IMR-90 (cell line): ENCODE measurements around the gene POLR1G. TPM values are rescaled to one million over a fixed set of nuclear protein-coding genes. Genes with fewer than 3 reads are reported as not detected.

Source experiments
- ATAC-seq: fragments of 200-7000 bp; cut with Tn5 transposase; 2 replicates; pipeline ENCODE4 v1.9.1; 2020; ENCODE audit warnings: low read depth, mild to moderate bottlenecking, moderate library complexity
- BruUV-seq: library from RNA; stranded (reverse); fragments of 400-500 nt; replicated peaks from 2 replicates; lab custom pipeline; 2021; lab: Mats Ljungman, UMichigan
- CTCF ChIA-PET: fragments of 300-600 bp; formaldehyde crosslinking; extraction: SDS; loops from one replicate; lab custom pipeline; 2021; ENCODE audit warnings: antibody characterized with exemption; lab: Yijun Ruan, JAX
- POLR2A ChIA-PET: fragments of 300-600 bp; sonication (Branson Sonifier 250); formaldehyde crosslinking; loops from one replicate; lab custom pipeline; 2022; ENCODE audit warnings: antibody characterized with exemption; ENCODE audit not compliant: unreplicated experiment; lab: Charles Lee
- DNase-seq: peaks from one replicate; pipeline ENCODE4 v3.0.0; 2013
- H2AFZ ChIP-seq: replicated peaks from 2 replicates; pipeline ENCODE3; 2013; ENCODE audit warnings: low read length, mild to moderate bottlenecking; ENCODE audit not compliant: poor library complexity
- H2AK5ac ChIP-seq: 2 replicates; pipeline ENCODE4 v1.6.1; 2013; ENCODE audit warnings: low read depth, low read length, inconsistent platforms
- H2AK9ac ChIP-seq: replicated peaks from 2 replicates; pipeline ENCODE3; 2013; ENCODE audit warnings: mild to moderate bottlenecking, low read depth, low read length, moderate library complexity; ENCODE audit not compliant: poor library complexity
- H2BK120ac ChIP-seq: 2 replicates; pipeline ENCODE4 v1.6.1; 2013; ENCODE audit warnings: low read depth, low read length, inconsistent platforms
- H2BK15ac ChIP-seq: 3 replicates; pipeline ENCODE4 v1.6.1; 2013; ENCODE audit warnings: low read depth, low read length, inconsistent platforms
- H2BK20ac ChIP-seq: 2 replicates; pipeline ENCODE4 v1.6.1; 2013; ENCODE audit warnings: low read depth, mild to moderate bottlenecking, inconsistent platforms, low read length, moderate library complexity
- H2BK5ac ChIP-seq: 2 replicates; pipeline ENCODE4 v1.6.1; 2013; ENCODE audit warnings: mild to moderate bottlenecking, low read depth, low read length, inconsistent platforms; ENCODE audit not compliant: poor library complexity, severe bottlenecking
- H3K14ac ChIP-seq: replicated peaks from 2 replicates; pipeline ENCODE4 v1.6.1; 2013; ENCODE audit warnings: low read depth, low read length, inconsistent platforms
- H3K18ac ChIP-seq: 2 replicates; pipeline ENCODE4 v1.6.1; 2013; ENCODE audit warnings: low read depth, low read length, control low read depth
- H3K23ac ChIP-seq: 2 replicates; pipeline ENCODE4 v1.6.1; 2013; ENCODE audit warnings: low read depth, low read length, inconsistent platforms
- H3K27ac ChIP-seq: 2 replicates; pipeline ENCODE4 v1.5.1; 2013; ENCODE audit warnings: mild to moderate bottlenecking, control low read depth, low read length; ENCODE audit not compliant: insufficient read depth
- H3K27me3 ChIP-seq: 2 replicates; pipeline ENCODE4 v1.6.1; 2013; ENCODE audit warnings: low read length; ENCODE audit not compliant: control insufficient read depth, insufficient read depth
- H3K36me3 ChIP-seq: 2 replicates; pipeline ENCODE4 v1.6.1; 2013; ENCODE audit warnings: low read length, mixed read lengths; ENCODE audit not compliant: control insufficient read depth, insufficient read depth
- H3K4ac ChIP-seq: 2 replicates; pipeline ENCODE4 v1.6.1; 2013; ENCODE audit warnings: low read depth, low read length, inconsistent platforms
- H3K4me1 ChIP-seq: 2 replicates; pipeline ENCODE4 v1.6.1; 2013; ENCODE audit warnings: low read length, mixed read lengths; ENCODE audit not compliant: control insufficient read depth, insufficient read depth
- H3K4me2 ChIP-seq: 2 replicates; pipeline ENCODE4 v1.6.1; 2013; ENCODE audit warnings: low read depth, mild to moderate bottlenecking, control low read depth, low read length, moderate library complexity
- H3K4me3 ChIP-seq: 2 replicates; pipeline ENCODE4 v1.5.1; 2013; ENCODE audit warnings: low read depth, mild to moderate bottlenecking, control low read depth, low read length, moderate library complexity; ENCODE audit not compliant: insufficient read depth
- H3K56ac ChIP-seq: 2 replicates; pipeline ENCODE4 v1.6.1; 2013; ENCODE audit warnings: low read length, inconsistent platforms; ENCODE audit not compliant: insufficient read depth; ENCODE audit errors: extremely low read depth
- H3K79me1 ChIP-seq, 2 experiments: 2 replicates each; pipeline ENCODE4 v1.6.1; 2013; ENCODE audit warnings: low read length in 2 of 2, inconsistent platforms in 1 of 2, low read depth in 1 of 2
- H3K9ac ChIP-seq: 2 replicates; pipeline ENCODE4 v1.6.1; 2013; ENCODE audit warnings: low read depth, low read length, control low read depth
- H3K9me1 ChIP-seq: 2 replicates; pipeline ENCODE4 v1.6.1; 2013; ENCODE audit warnings: low read length, inconsistent platforms; ENCODE audit not compliant: insufficient read depth
- H3K9me3 ChIP-seq: 2 replicates; pipeline ENCODE4 v1.6.1; 2013; ENCODE audit warnings: low read length; ENCODE audit not compliant: control insufficient read depth, insufficient read depth
- H4K20me1 ChIP-seq: 2 replicates; pipeline ENCODE4 v1.6.1; 2013; ENCODE audit warnings: low read length, inconsistent platforms; ENCODE audit not compliant: insufficient read depth
- H4K5ac ChIP-seq: 2 replicates; pipeline ENCODE4 v1.6.1; 2013; ENCODE audit warnings: mild to moderate bottlenecking, low read depth, low read length, control low read depth
- H4K8ac ChIP-seq, 2 experiments: 2 replicates each; pipeline ENCODE4 v1.6.1; 2013; ENCODE audit warnings: low read depth in 2 of 2, low read length in 2 of 2, control low read depth in 1 of 2, inconsistent platforms in 1 of 2
- H4K91ac ChIP-seq: 2 replicates; pipeline ENCODE4 v1.6.1; 2013; ENCODE audit warnings: low read depth, low read length, inconsistent platforms; ENCODE audit not compliant: insufficient read depth
- BHLHE40 ChIP-seq: fragments of 150-350 bp; IDR thresholded peaks from 2 replicates; pipeline ENCODE4 v1.6.1; 2016; ENCODE audit warnings: mild to moderate bottlenecking, low read depth, low read length
- CEBPB ChIP-seq: IDR thresholded peaks from 2 replicates; pipeline ENCODE4 v1.6.1; 2012; ENCODE audit warnings: low read depth, low read length, improper control_type of control experiment
- CHD1 ChIP-seq: IDR thresholded peaks from 2 replicates; pipeline ENCODE4 v1.6.1; 2012; ENCODE audit warnings: low read depth, low read length, improper control_type of control experiment
- CTCF ChIP-seq: conservative IDR thresholded peaks from 2 replicates; pipeline ENCODE4 v1.5.1; 2012; ENCODE audit warnings: mild to moderate bottlenecking, low read depth, low read length, improper control_type of control experiment
- FOS ChIP-seq: fragments of 150-350 bp; IDR thresholded peaks from 2 replicates; pipeline ENCODE4 v1.6.1; 2016; ENCODE audit warnings: low read depth, low read length
- MAFK ChIP-seq: IDR thresholded peaks from 2 replicates; pipeline ENCODE4 v1.6.1; 2012; ENCODE audit warnings: low read depth, low read length, improper control_type of control experiment
- MAZ ChIP-seq: IDR thresholded peaks from 2 replicates; pipeline ENCODE4 v1.6.1; 2012; ENCODE audit warnings: low read depth, mild to moderate bottlenecking, low read length, improper control_type of control experiment, moderate library complexity, borderline replicate concordance
- MXI1 ChIP-seq: IDR thresholded peaks from 2 replicates; pipeline ENCODE4 v1.6.1; 2012; ENCODE audit warnings: low read depth, mild to moderate bottlenecking, low read length, moderate library complexity, borderline replicate concordance
- NFE2L2 ChIP-seq: fragments of 150-350 bp; IDR thresholded peaks from 2 replicates; pipeline ENCODE4 v1.6.1; 2016; ENCODE audit warnings: low read depth, mild to moderate bottlenecking, low read length
- POLR2A ChIP-seq: IDR thresholded peaks from 2 replicates; pipeline ENCODE4 v1.6.1; 2012; ENCODE audit warnings: mild to moderate bottlenecking, low read depth, low read length
- RAD21 ChIP-seq: IDR thresholded peaks from 2 replicates; pipeline ENCODE4 v1.6.1; 2012; ENCODE audit warnings: low read length, improper control_type of control experiment
- RCOR1 ChIP-seq: IDR thresholded peaks from 2 replicates; pipeline ENCODE4 v1.6.1; 2012; ENCODE audit warnings: mild to moderate bottlenecking, low read length, improper control_type of control experiment; ENCODE audit not compliant: insufficient replicate concordance
- RFX5 ChIP-seq: IDR thresholded peaks from 2 replicates; pipeline ENCODE4 v1.8.0; 2012; ENCODE audit warnings: low read depth, mild to moderate bottlenecking, low read length, moderate library complexity
- SMC3 ChIP-seq: fragments of 150-350 bp; IDR thresholded peaks from 2 replicates; pipeline ENCODE4 v1.6.1; 2016; ENCODE audit warnings: low read depth, mild to moderate bottlenecking, antibody characterized with exemption, low read length, moderate library complexity
- USF2 ChIP-seq: fragments of 150-350 bp; IDR thresholded peaks from 2 replicates; pipeline ENCODE4 v1.6.1; 2017; ENCODE audit warnings: mild to moderate bottlenecking, antibody characterized with exemption, low read length, low read depth
- WGBS, 2 experiments: methylation state at CpG; one replicate each; pipeline versions ENCODE4 v1.1.5 to v1.1.7; 2013; ENCODE audit warnings: missing lambda C conversion rate in 2 of 2; ENCODE audit not compliant: insufficient read length in 1 of 2; ENCODE audit errors: extremely low coverage in 2 of 2; 5-methylcytosine and 5-hydroxymethylcytosine counted together
- dilution Hi-C: fragments of 300-500 bp; cut with HindIII; formaldehyde crosslinking; loops from one replicate; pipeline ENCODE4 v1.14.3; 2018; ENCODE audit warnings: low sequenced_read_pairs; ENCODE audit not compliant: unreplicated experiment
- in situ Hi-C: fragments of 300-500 bp; cut with MboI; formaldehyde crosslinking; loops from 3 replicates; pipeline ENCODE4 v1.14.3; 2019; ENCODE audit warnings: low sequenced_read_pairs, inconsistent platforms, mixed read lengths
- intact Hi-C: fragments of 100-400 bp; cut with micrococcal nuclease; formaldehyde crosslinking; loops from 2 replicates; pipeline ENCODE4 v1.10.0; 2022
- polyA plus RNA-seq, 3 experiments: library from polyadenylated mRNA; depleted of rRNA; stranded (reverse); fragments of >200 nt; gene quantifications; 2 replicates each; pipeline ENCODE4 v1.2.3, GENCODE V29; 2012; ENCODE audit warnings: low replicate concordance in 1 of 3
- total RNA-seq: library from RNA; depleted of rRNA; stranded (reverse); fragments of >200 nt; gene quantifications from 2 replicates; pipeline ENCODE4 v1.2.3, GENCODE V29; 2012
- TF ChIP-seq, protein P1 (sequence below): fragments of 150-350 bp; IDR thresholded peaks from 2 replicates; pipeline ENCODE4 v1.6.1; 2016; ENCODE audit warnings: low read depth, mild to moderate bottlenecking, low read length, moderate library complexity, borderline replicate concordance

POLR1G gene
- total and polyA plus RNA-seq, 2 of the 4 experiments (the other 2 are of a cell fraction): 8.0 to 12.5 TPM

DNA sequence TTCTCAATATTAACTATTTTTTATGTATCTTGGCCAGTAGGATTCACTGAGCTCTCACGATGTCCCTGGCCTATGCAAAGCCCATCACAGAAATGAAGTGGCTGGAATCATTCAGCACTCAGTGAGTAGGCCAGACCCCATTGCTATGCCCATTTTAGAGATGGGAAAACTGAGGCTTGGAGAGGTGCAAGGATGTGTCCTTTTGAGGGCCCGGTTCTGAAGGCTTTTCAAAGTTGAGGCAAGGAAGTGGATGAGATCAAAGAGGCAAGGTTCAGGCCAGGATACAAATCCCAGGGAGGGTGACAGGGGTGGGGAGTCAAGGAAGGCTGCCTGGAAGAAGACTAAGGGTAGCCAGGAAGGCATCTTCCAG, 35.9 kb downstream of the POLR1G start:
- no peak overlapping the region for H3K4me3 ChIP-seq
- DNase-seq: no peak
- no peak overlapping the region for H3K4me2 ChIP-seq
- peak overlapping the region; percentile 22; the same call in 1 of the 2 replicates for H4K91ac ChIP-seq
- H3K27ac ChIP-seq: no peak overlapping the region; the same call in 1 of the 2 replicates
- 0 out of 2 replicates have a peak overlapping the region, but pooled peaks have one; percentile 14 for H2BK20ac ChIP-seq
- no peaks in the 10 kb centered on the region for H3K9me3 ChIP-seq
- 0 out of 3 replicates have a peak overlapping the region, but pooled peaks have one; percentile 66 for H2BK15ac ChIP-seq
- no peak overlapping the region for H3K56ac ChIP-seq
- H3K4ac ChIP-seq: peak overlapping the region; percentile 67
- no peak overlapping the region for H3K18ac ChIP-seq
- POLR2A ChIA-PET: no interaction called here
- H4K20me1 ChIP-seq: no peaks in the 10 kb centered on the region
- H3K36me3 ChIP-seq: no peaks in the 10 kb centered on the region
- H3K14ac ChIP-seq: no peak overlapping the region; the same call in 1 of the 2 replicates
- no TSS peak for BruUV-seq
- in situ Hi-C loops (loop anchor here (5.0 kb wide), 1 partner anchor 35 kb away; no protein-coding TSS in a partner anchor), dilution Hi-C loops (no loop called here), intact Hi-C loops (no loop called here)
- peaks cover 17% of the 10 kb centered on the region for H3K4me1 ChIP-seq
- peaks cover 0 to 22% of the 10 kb centered on the region in 2 experiments; a peak in 2 of 4 replicates for H3K79me1 ChIP-seq
- peak overlapping the region; percentile 37 for H2AK5ac ChIP-seq
- 100% methylated on average over 1 of the region's 2 CpGs; no CpG with 5 or more reads in 1 of the 2 experiments for WGBS, 2 experiments
- H2BK120ac ChIP-seq: no peak overlapping the region
- peak overlapping the region; percentile 87 for H2AFZ ChIP-seq
- CTCF ChIA-PET: interaction anchor here (1.2 kb wide), 1 partner anchor 36 kb away, joined by 4 read pairs; no protein-coding TSS in a partner anchor
- H4K5ac ChIP-seq: no peak overlapping the region
- no peak overlapping the region for H2BK5ac ChIP-seq
- H3K9ac ChIP-seq: no peak overlapping the region
- H3K23ac ChIP-seq: peak overlapping the region; percentile 9; the same call in 1 of the 2 replicates
- peak overlapping the region; percentile 52 for H2AK9ac ChIP-seq
- H4K8ac ChIP-seq: peak overlapping the region in 1 of 2 experiments; percentile 54; a peak in 1 of 4 replicates
- no peak for TF ChIP-seq CHD1
- TF ChIP-seq MXI1: no peak
- no peak for TF ChIP-seq CTCF
- TF ChIP-seq MAZ: no peak
- TF ChIP-seq MAFK: no peak
- TF ChIP-seq BHLHE40: no peak
- TF ChIP-seq USF2: no peak
- TF ChIP-seq CEBPB: no peak
- no peak for TF ChIP-seq POLR2A
- TF ChIP-seq RFX5: no peak
- no peak for TF ChIP-seq RCOR1
- no peak for TF ChIP-seq FOS
- TF ChIP-seq RAD21: no peak
- TF ChIP-seq SMC3: no peak
- TF ChIP-seq, protein P1, sequence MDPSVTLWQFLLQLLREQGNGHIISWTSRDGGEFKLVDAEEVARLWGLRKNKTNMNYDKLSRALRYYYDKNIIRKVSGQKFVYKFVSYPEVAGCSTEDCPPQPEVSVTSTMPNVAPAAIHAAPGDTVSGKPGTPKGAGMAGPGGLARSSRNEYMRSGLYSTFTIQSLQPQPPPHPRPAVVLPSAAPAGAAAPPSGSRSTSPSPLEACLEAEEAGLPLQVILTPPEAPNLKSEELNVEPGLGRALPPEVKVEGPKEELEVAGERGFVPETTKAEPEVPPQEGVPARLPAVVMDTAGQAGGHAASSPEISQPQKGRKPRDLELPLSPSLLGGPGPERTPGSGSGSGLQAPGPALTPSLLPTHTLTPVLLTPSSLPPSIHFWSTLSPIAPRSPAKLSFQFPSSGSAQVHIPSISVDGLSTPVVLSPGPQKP: no peak
- TF ChIP-seq NFE2L2: no peak
- no peak for ATAC-seq
- no peaks in the 10 kb centered on the region for H3K27me3 ChIP-seq
- no peaks in the 10 kb centered on the region for H3K9me1 ChIP-seq
